Thymus (tissue), 11 donors: ENCODE data around the gene AKAP13. TPM values are rescaled to one million over a fixed set of nuclear protein-coding genes. Genes with fewer than 3 reads are reported as not detected.

ENCODE experiments used
- DNase-seq, 9 donors: peaks; one replicate each; pipeline ENCODE4 v3.0.0-alpha.2; 2013; ENCODE audit warnings: low spot score in 9 of 9, low read depth in 6 of 9, missing footprints in 1 of 9
- H3K27ac ChIP-seq, 2 donors: one replicate each; pipeline ENCODE4 v1.5.1; 2013; ENCODE audit warnings: control low read depth in 1 of 2, low read depth in 1 of 2, low read length in 1 of 2, mild to moderate bottlenecking in 1 of 2, moderate library complexity in 1 of 2
- H3K27me3 ChIP-seq, 2 donors: one replicate each; pipeline ENCODE4 v1.5.1; 2013; ENCODE audit warnings: low read length in 1 of 2; ENCODE audit not compliant: control insufficient read depth in 2 of 2, insufficient read depth in 1 of 2
- H3K36me3 ChIP-seq, 2 donors: one replicate each; pipeline ENCODE4 v1.5.1; 2013; ENCODE audit warnings: low read length in 1 of 2, mild to moderate bottlenecking in 1 of 2, moderate library complexity in 1 of 2; ENCODE audit not compliant: control insufficient read depth in 2 of 2, insufficient read depth in 2 of 2
- H3K4me1 ChIP-seq, 2 donors: one replicate each; pipeline ENCODE4 v1.5.1; 2013; ENCODE audit warnings: low read length in 2 of 2; ENCODE audit not compliant: control insufficient read depth in 2 of 2, insufficient read depth in 2 of 2
- H3K4me3 ChIP-seq, 2 donors: one replicate each; pipeline ENCODE4 v1.5.1; 2013; ENCODE audit warnings: low read length in 2 of 2, control low read depth in 1 of 2, mild to moderate bottlenecking in 1 of 2
- H3K9me3 ChIP-seq, 2 donors: one replicate each; pipeline ENCODE4 v1.5.1; 2013; ENCODE audit warnings: low read length in 1 of 2, mild to moderate bottlenecking in 1 of 2; ENCODE audit not compliant: control insufficient read depth in 2 of 2, insufficient read depth in 1 of 2
- WGBS: extraction: QIAGEN DNeasy Blood & Tissue Kit; methylation state at CpG from one replicate; pipeline ENCODE4 v1.1.7; 2013; 5-methylcytosine and 5-hydroxymethylcytosine counted together
- polyA plus RNA-seq: library from polyadenylated mRNA; stranded (reverse); fragments of 200-250 nt; gene quantifications from one replicate; pipeline ENCODE4 v1.2.3, GENCODE V29; 2013
- total RNA-seq: library from RNA; stranded (reverse); fragments of 120-200 nt; gene quantifications from one replicate; pipeline ENCODE4 v1.2.4, GENCODE V29; 2013
- donor health status: healthy.

AKAP13 gene
- total and polyA plus RNA-seq, 2 donors = 49.8 to 63.8 TPM

DNA sequence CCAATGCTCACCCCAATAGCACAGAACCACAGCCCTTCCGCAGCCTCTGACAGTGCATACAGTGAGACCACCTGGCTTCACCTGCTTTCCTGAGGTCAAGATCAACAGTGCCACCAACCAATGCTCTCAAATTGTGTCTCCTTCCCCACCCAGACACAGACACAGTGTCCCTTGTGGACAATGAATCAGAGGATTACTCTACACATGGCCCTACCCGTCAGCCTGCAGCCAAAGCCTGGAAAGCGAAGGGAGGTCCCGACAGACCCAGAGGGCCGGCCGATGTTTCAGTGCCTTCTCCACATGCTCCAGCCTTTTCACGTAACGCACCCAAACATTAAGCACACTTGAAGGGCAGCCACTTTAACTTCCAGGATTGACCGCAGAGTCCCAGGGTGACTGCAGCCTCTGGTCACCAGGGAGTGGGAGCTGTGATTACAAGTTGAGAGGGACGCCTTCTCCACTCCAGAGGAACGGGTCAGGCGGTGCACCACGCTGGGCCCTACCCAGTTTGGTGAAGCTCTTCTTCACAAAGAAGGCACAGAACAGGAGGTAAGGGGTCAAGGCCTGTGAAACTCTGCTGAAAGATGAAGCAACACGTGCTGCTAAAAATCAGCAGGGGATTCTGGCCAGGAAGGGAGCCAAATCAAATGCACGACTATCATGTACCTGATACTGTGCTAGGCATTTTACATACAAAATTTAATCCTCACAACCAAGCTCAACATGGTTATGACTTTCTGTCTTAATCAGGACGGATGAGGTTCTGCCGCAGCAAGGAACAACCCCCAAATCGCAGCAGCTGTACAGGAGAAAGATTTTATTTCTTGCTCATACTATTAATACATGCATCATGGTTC lies 397.1 kb downstream of the AKAP13 start:
- no peak for DNase-seq
- no peaks in the 10 kb centered on the region for H3K9me3 ChIP-seq
- 97% methylated on average over 18 of the region's 18 CpGs for WGBS

DNA sequence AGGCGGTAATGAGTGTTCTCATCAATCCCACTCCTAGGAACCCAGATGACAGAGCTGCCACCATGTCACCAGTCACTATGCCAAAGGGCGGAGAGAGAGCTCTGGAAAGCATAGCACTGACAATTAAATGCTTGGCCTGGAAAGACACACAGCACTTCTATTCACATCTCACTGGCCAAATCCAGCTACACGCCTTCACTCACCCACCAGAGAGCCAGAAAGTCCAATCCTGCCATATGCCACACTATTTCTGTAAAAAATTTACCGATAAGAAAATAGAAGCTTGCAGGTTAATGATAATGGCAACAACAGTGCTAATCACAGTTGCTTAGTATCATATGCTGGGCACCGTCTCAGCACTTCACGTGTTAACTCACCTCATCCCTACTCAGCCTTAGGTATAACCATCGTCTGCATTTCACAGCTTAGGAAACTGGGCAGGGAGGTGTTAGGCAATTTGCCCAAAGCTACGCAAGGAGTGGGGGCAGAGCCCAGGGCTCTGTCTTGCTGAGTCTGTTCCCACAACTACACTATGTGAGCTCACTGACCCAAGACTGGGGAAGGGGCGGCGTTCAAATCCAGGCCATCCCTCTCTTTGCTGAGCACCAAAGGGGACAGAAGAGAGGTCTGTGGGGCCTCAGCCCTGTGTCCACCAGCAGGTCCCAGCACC lies 397.8 kb downstream of the AKAP13 start:
- no peak for DNase-seq
- Histone ChIP-seq H3K4me1 (no peaks in the 10 kb centered on the region), H3K27me3 (no peaks in the 10 kb centered on the region), H3K36me3 (no peaks in the 10 kb centered on the region), H3K9me3 (no peaks in the 10 kb centered on the region), H3K4me3 (no peak overlapping the region), H3K27ac (no peak overlapping the region)
- WGBS = 87% methylated on average over 10 of the region's 10 CpGs

More for the DNA sequence above, 397.1 kb downstream of the AKAP13 start:
- Histone ChIP-seq H3K27ac (no peak overlapping the region), H3K36me3 (no peaks in the 10 kb centered on the region), H3K4me3 (no peak overlapping the region), H3K4me1 (no peaks in the 10 kb centered on the region), H3K27me3 (no peaks in the 10 kb centered on the region)

GRCh38 chr15:85779249-85779648 lies 398.8 kb downstream of the AKAP13 start:
- Histone ChIP-seq H3K27me3 (no peaks in the 10 kb centered on the region), H3K36me3 (no peaks in the 10 kb centered on the region), H3K4me3 (no peak overlapping the region), H3K4me1 (no peaks in the 10 kb centered on the region), H3K9me3 (no peaks in the 10 kb centered on the region), H3K27ac (no peak overlapping the region)
- WGBS = 95% methylated on average over 1 of the region's 1 CpG
- DNase-seq = no peak

DNA sequence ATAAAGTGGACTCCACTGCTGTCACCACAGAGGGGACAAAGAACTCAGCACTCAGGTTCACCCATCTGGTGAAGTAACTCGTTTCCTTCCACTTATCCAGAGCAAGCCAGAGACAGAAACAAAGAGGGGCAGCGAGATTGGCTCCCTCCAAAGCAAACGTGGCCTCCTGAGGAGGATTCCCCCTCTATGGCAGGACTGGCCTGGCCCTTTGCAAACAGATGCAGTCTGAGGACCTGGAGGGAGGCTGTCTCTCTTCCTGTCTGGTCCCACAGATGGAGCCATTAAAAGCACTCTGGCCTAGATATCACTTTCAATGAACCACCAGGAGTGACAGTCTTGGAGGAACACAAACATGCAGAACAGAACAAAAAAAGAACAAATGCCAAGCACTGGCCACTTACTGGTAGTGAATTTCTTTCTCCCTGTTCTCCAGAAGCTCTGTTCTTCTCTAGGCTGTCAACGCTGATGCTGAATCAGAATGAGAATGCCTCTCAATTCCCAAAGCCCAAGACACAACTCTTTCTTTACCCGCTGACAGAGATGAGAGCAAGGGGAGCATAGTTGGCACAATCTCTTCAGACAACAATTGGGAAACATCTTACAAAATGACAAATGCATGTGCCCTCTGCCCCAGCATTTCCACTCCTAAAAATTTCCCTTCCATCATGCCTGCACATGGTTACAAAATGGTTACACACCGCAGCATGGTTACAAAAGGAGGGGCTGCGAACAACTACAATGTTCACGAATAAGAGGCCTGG lies 400.0 kb downstream of the AKAP13 start:
- DNase-seq = no peak
- H3K4me3 ChIP-seq = no peak overlapping the region
- H3K9me3 ChIP-seq = no peaks in the 10 kb centered on the region
- H3K27ac ChIP-seq = no peak overlapping the region
- H3K4me1 ChIP-seq = peaks cover 3 to 8% of the 10 kb centered on the region in 2 donors
- no peaks in the 10 kb centered on the region for H3K36me3 ChIP-seq
- 97% methylated on average over 8 of the region's 8 CpGs for WGBS
- no peaks in the 10 kb centered on the region for H3K27me3 ChIP-seq

- Histone ChIP-seq H3K4me3 (no peak overlapping the region), H3K9me3 (no peaks in the 10 kb centered on the region), H3K36me3 (no peaks in the 10 kb centered on the region), H3K27ac (no peak overlapping the region), H3K4me1 (peaks cover 10 to 15% of the 10 kb centered on the region in 2 donors), H3K27me3 (no peaks in the 10 kb centered on the region)
- DNase-seq = no peak
- 98% methylated on average over 7 of the region's 7 CpGs for WGBS
Observed at GRCh38 chr15:85781099-85781498, 400.7 kb downstream of the AKAP13 start.

GRCh38 chr15:85782064-85782463 lies 401.7 kb downstream of the AKAP13 start:
- Histone ChIP-seq H3K9me3 (no peaks in the 10 kb centered on the region), H3K36me3 (no peaks in the 10 kb centered on the region), H3K27me3 (no peaks in the 10 kb centered on the region), H3K4me3 (no peak overlapping the region), H3K27ac (no peak overlapping the region), H3K4me1 (peaks cover 12 to 21% of the 10 kb centered on the region in 2 donors)
- WGBS = 97% methylated on average over 6 of the region's 6 CpGs
- no peak for DNase-seq

DNA sequence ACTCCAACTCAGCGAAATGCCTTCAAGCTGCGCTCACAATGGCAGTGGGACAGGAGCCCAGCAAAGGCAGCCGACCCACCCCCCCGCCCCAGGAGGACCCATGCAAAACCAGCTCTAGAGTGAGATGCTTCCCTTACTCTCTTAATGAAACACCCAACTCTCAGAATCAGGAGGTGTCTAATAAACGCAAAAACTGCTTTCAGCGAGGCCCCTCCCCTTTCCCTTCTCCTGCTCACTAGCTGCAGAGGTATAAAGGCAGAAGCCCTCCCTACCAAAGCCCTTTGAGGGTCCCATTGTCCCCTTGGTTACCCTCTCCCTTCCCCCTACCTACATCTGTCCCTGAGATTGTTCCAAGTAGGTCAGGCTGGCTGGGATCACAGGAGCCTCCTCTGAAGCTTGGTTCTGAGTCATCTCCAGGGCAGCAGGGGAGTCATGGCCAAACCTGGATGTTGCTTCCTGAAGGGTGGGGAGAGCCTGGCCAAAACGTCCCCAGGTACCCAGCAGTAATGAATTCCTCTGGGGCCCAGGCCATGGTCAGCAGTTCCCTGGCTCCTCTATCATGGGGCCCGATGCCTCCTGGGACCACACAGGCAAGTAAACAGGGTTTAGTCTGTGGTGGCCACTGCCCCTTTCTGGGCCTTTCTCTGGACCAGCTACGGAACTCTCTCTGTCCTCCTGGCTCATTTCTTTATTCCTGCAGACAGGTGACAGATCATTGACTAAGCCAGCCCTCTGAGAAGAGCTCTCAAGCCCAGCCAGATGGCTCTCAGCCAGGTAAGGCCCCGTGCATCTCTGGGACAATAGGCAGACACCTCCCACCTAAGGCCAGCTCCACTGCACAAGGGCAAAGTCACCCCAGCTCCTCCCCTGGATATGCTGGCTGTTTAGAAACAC lies 405.7 kb downstream of the AKAP13 start:
- Histone ChIP-seq H3K9me3 (peaks cover 0 to 2% of the 10 kb centered on the region in 2 donors), H3K4me3 (no peak overlapping the region), H3K36me3 (no peaks in the 10 kb centered on the region), H3K27ac (peak overlapping the region; percentile 55 to 70), H3K27me3 (no peaks in the 10 kb centered on the region), H3K4me1 (peaks cover 12 to 27% of the 10 kb centered on the region in 2 donors)
- DNase-seq = no peak
- 58% methylated on average over 10 of the region's 10 CpGs for WGBS

DNA sequence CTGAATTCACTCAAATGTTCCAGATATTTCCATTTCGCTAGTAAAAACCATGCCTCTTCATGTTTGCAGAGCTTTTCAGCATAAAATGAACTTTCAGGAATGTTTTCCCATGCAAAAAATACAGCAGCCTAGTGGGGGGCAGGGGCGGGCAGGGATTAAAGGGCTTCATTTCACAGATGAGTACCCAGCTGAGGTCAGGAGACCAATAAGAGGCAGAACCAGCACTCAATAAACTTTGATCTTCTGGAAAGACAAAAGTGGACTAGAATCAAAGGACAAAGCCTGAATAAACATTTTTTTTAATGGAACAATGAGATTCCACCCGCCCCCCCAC lies 406.3 kb downstream of the AKAP13 start:
- H3K9me3 ChIP-seq = peaks cover 0 to 2% of the 10 kb centered on the region in 2 donors
- DNase-seq = no peak
- 97% methylated on average over 3 of the region's 3 CpGs for WGBS
- H3K27ac ChIP-seq = no peak overlapping the region
- no peaks in the 10 kb centered on the region for H3K36me3 ChIP-seq
- peaks cover 12 to 27% of the 10 kb centered on the region in 2 donors for H3K4me1 ChIP-seq
- H3K27me3 ChIP-seq = no peaks in the 10 kb centered on the region
- H3K4me3 ChIP-seq = no peak overlapping the region
